ENCODE measurements around the gene BATF3.

GRCh38 chr1:212718499-212718898 lies 18.9 kb upstream of the BATF3 start:
- TF ChIP-seq FOXM1 (IDR thresholded peaks at IDR 0.05; ENCODE audit: borderline replicate concordance, low read depth) (no peak), TEAD4 (IDR thresholded peaks at IDR 0.05) (no peak), CEBPB (IDR thresholded peaks at IDR 0.05) (no peak), ZBTB7A (IDR thresholded peaks at IDR 0.05; ENCODE audit: low read depth) (no peak)
